Measurements from ENCODE around the gene SYNE1.

Gene SYNE1

GRCh38 chr6:152309006-152309405 is 328.2 kb downstream of the SYNE1 start:
- DNase-seq, result no peak

GRCh38 chr6:152308306-152308705 is 328.9 kb downstream of the SYNE1 start:
- DNase-seq, result no peak

GRCh38 chr6:152305672-152306071 is 331.5 kb downstream of the SYNE1 start:
- DNase-seq, result no peak

- peak; percentile 62 for DNase-seq
These were observed 335.2 kb downstream of the SYNE1 start for GRCh38 chr6:152301765-152302568.

GRCh38 chr6:152301021-152301764 is 336.0 kb downstream of the SYNE1 start:
- DNase-seq, result no peak

- no peak for DNase-seq
These were observed 336.6 kb downstream of the SYNE1 start for GRCh38 chr6:152300517-152300916.

GRCh38 chr6:152298848-152299735 is 338.1 kb downstream of the SYNE1 start:
- DNase-seq, result no peak

GRCh38 chr6:152298055-152298647 is 339.0 kb downstream of the SYNE1 start:
- DNase-seq, result no peak

- DNase-seq, result no peak
These were observed 340.4 kb downstream of the SYNE1 start for GRCh38 chr6:152296648-152297376.

GRCh38 chr6:152295920-152296319 is 341.2 kb downstream of the SYNE1 start:
- DNase-seq, result no peak

GRCh38 chr6:152295346-152295745 is 341.8 kb downstream of the SYNE1 start:
- no peak for DNase-seq

GRCh38 chr6:152293404-152293803 is 343.8 kb downstream of the SYNE1 start:
- no peak for DNase-seq

- no peak for DNase-seq
These were observed 344.6 kb downstream of the SYNE1 start for GRCh38 chr6:152292555-152292954.

GRCh38 chr6:152290693-152291092 is 346.5 kb downstream of the SYNE1 start:
- no peak for DNase-seq

- no peak for DNase-seq
These were observed 359.3 kb downstream of the SYNE1 start for GRCh38 chr6:152277826-152278329.

- DNase-seq, result no peak
These were observed 363.5 kb downstream of the SYNE1 start for GRCh38 chr6:152273638-152274037.

- DNase-seq, result no peak
These were observed 364.2 kb downstream of the SYNE1 start for GRCh38 chr6:152273002-152273401.

- no peak for DNase-seq
These were observed 364.7 kb downstream of the SYNE1 start for GRCh38 chr6:152272486-152272885.

GRCh38 chr6:152271776-152272464 is 365.2 kb downstream of the SYNE1 start:
- no peak for DNase-seq

- no peak for DNase-seq
These were observed 366.7 kb downstream of the SYNE1 start for GRCh38 chr6:152270301-152270925.
